DLD1 (cell line): ENCODE measurements around the gene ZNF274.
"Not testable (repeated sequence)": the region's sequence is repeated elsewhere in the genome, so short reads cannot be mapped to it uniquely, and the experiment has no call there.

Experiments used
- in situ Hi-C: cut with HindIII; loops from 2 replicates; pipeline ENCODE4 v1.10.0; 2017; ENCODE audit warnings: low sequenced_read_pairs

The ZNF274 gene

DNA sequence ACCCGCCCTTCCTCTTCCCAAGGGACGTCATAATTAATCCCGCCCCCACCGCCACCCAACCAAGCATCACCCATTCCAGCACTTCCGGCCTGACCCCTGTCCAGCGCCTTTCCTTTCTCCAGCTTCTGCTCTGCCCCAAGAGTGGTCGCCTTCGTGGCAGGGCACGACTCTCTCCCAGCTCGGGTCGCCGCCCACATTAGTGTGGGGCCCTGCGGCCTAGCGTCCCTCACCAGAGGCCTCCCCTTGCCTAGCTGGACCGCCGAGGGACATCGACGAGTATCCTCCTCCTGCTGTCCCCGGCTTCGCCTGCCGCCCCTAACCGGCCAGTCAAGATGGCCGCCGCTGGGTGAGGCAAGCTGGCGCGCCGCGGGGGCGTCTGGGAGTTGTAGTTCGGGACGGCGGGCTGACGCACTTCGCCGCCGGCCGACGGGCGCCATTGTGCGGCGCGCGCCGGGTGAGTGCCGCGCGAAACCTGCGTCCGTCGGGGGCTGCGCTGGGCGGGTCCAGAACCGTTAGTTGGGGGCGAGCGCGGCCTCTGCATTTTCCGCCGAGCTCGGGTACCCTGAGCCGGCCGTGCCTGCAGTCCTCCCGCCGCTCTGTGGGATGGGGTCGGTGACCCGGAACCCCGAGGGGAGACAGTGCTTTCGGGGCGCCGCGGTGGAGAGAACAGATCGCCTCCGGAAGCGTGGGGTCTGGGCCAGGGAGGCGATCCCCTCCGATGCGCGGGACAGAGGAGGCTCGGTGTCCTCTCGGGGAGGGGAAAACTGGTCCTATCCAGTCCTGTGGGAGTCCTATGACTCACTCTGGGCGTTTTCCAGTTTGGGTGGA is at the start of gene ZNF274:
ZNF274 (plus strand) TSS at position 73 of the 828 bp plus-strand sequence. CDS start 905 bp downstream, outside the sequence.
- in situ Hi-C loops = no loop called here

DNA sequence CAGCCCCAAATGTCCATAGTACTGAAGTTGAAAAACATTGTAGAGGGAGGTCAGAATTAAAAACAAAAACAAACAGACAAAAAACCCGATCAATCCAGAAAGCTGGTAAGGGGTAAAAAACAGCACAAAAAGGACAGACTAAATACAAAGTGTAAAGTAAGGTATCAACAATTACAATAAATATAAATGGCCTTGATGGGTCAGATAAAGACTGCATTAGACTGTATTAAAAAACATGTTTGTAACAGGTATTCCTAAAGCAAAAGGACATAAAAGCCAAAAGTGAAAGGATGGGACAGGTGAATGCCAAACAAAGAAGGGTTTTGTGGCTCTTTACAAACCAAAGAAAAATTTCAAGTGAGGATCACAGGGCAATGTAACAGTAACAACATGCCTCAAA is 48.6 kb upstream of the ZNF274 start:
- in situ Hi-C loops = no loop called here

GRCh38 chr19:58145849-58146248 is 37.0 kb upstream of the ZNF274 start:
- in situ Hi-C loops = no loop called here

DNA sequence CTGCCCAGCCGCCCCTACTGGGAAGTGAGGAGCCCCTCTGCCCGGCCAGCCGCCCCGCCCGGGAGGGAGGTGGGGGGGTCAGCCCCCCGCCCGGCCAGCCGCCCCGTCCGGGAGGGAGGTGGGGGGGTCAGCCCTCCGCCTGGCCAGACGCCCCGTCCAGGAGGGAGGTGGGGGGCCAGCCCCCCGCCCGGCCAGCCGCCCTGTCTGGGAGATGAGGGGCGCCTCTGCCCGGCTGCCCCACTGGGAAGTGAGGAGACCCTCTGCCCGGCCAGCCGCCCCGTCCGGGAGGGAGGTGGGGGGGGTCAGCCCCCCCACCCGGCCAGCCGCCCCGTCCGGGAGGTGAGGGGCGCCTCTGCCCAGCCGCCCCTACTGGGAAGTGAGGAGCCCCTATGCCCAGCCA is 35.4 kb upstream of the ZNF274 start:
- in situ Hi-C loops = not testable (repeated sequence)

DNA sequence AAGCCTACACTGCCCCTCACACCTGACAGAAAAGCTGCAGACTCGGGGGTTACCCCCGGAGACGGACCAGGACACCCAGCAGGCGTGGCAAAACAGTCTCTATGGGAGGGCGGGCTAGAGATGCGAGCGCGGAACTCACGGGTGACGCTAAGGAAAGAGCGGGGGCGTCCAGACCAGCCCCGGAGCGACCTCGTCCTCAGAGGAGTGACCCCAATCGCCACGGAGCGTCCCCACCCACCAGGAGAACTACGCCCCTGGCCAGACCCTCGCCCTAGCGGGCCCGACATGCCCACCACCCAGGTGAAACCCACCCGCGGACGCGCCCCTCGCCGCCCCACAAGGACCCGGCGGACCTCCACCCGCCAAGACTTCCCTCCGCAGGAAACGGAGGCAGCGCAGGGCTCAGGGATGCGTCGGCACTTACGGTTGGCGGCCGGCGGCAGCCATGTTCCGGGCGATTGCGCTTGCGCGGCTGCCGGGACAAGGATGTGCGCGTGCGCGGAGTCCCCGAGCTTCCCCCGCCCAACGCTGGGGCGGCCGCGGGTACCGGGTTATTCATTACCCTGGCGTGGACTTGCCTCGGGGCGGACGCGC is 32.4 kb upstream of the ZNF274 start, which contains the start of gene ZNF329:
ZNF329 (minus strand) TSS at position 462 of the 594 bp plus-strand sequence. CDS start 21,286 bp downstream, outside the sequence.
- in situ Hi-C loops = no loop called here

DNA sequence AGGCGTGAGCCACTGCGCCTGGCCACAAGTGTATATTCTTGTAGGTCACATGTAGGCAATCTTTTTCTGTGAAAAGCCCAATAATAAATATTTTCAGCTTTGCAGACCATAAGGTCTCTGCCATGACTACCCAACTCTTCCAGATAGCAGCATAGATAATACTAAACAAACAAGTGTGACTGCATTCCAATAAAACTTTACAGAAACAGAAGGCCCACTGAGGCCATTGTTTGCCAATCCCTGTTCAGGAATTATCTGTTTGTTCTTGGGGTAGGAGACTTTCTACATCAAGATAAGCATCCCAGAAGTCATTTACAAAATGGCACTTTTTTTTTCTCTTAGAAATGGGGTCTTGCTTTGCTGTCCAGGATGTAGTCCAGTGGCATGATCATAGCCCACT is 29.5 kb upstream of the ZNF274 start:
- in situ Hi-C loops = no loop called here

- in situ Hi-C loops = no loop called here
Observed at GRCh38 chr19:58154287-58154678, 28.6 kb upstream of the ZNF274 start.

GRCh38 chr19:58154679-58155648 is 27.9 kb upstream of the ZNF274 start:
- in situ Hi-C loops = no loop called here

DNA sequence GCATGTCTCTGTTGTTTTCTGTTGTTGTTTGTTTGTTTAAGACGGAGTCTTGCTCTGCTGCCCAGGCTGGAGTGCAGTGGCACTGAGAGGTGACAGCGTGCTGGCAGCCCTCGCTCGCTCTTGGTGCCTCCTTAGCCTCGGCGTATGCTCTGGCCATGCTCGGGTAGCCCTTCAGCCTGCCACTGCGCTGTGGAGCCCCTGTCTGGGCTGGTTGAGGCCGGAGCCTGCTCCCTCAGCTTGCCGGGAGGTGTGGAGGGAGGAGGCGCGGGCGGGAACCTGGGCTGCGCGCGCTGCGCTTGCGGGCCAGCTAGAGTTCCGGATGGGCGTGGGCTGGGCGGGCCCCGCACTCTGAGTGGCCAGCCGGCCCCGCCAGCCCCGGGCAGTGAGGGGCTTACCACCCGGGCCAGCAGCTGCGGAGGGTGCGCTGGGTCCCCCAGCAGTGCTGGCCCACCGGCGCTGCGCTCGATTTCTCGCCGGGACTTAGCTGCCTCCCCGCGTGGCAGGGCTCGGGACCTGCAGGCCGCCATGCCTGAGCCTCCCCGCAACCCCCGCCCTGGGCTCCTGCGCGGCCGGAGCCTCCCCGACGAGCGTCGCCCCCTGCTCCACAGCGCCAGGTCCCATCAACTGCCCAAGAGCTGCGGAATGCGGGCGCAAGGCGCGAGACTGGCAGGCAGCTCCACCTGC is 25.7 kb upstream of the ZNF274 start:
- in situ Hi-C loops = no loop called here

GRCh38 chr19:58166268-58166667 is 16.6 kb upstream of the ZNF274 start:
- in situ Hi-C loops = no loop called here

DNA sequence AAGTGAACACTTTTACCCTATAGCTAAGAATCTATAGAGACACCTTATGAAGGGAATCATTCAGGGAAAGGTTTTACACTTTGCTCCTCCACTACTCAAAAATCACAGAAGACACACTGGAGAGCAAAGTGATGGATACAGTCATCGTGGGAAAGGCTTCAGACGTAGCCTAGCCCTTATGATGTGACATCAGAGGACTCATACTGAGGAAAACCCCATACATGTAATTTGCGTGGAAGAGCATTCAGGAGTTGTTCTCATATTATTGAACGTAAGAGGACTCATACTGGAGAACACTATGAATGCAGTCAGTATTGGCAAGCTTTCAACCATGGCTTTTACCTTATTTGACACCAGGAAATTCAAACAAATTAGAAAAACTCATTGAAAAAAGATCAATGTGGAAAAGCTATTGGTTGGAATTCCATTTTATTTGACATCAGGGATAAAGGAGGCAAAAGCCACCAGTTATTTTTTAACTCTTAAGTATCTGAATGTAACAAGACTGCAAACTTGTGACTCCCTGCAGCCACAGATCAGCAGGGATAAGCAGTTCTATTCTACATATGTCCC is 16.1 kb upstream of the ZNF274 start:
- in situ Hi-C loops = no loop called here

DNA sequence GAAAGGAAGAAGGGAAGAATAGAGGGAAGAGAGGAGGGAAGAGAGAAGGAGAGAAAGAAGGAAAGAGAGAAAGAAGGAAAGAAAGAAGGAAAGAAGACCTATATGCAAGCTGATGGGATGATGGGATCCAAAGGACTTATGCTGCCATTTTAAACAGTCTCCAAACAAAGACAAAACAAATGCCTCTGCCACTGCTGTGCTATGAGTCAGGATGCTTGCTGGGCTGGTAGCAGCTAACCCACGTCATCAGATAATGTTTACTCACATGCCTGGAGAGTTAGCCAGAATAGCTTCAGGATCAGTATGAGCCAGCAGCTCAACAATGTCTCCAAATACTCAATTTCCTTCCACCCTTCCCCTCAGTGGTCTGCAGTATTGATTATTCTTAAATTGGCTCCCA is 12.0 kb upstream of the ZNF274 start:
- in situ Hi-C loops = no loop called here

DNA sequence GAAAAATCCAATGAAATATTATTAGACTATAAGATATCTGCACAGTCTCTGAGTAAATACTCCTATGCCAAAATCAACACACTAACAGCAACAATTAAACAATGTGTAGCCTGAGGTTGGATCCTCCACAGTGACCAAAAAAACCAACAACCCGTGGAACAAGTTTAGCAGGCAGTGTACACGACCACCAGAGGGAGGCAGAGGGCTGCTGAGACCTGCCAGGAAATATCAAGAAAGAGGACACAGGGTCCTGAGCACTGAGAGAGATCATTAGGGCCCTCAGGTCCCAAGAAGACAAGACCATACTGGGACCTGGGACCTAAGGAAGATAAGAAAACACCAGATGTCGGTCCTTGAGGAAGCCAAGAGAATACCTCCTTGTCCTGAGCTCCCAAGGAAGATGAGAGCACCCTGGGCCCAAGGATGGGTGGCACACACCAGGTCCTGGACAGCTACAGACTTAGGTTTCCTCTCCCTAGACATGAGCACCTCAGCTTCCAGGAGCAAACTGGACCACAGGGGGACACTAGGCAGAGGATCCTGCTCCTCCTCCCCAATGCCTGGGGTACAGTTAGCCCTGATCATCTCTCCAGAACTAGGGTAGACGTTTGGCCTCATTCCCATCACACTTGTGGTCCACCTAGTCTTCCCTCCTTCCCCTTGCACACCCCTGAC is 822 bp upstream of the ZNF274 start:
- in situ Hi-C loops = no loop called here

- in situ Hi-C loops = no loop called here
Observed at GRCh38 chr19:58182577-58182988, 278 bp upstream of the ZNF274 start.

DNA sequence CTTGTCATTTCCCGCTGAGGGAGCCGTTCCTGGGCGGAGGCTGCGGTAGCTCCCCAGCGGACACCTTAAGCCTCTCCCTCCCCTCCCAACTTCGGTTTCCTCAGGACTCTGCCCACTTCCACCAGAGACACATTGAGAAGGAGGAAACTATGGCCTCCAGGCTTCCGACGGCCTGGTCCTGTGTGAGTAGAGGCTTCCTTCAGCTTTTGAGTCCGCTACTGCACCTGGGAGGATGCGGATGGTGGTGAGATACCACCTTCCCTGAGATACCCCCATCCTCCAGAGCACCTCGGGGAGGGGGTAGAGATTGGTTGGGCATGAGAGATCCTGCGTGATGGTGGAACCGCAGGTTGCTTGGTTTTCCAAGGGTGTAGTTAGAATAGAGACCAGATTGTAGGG is 955 bp downstream of the ZNF274 start:
- in situ Hi-C loops = no loop called here

GRCh38 chr19:58196901-58197616 is 14.2 kb downstream of the ZNF274 start:
- in situ Hi-C loops = no loop called here

DNA sequence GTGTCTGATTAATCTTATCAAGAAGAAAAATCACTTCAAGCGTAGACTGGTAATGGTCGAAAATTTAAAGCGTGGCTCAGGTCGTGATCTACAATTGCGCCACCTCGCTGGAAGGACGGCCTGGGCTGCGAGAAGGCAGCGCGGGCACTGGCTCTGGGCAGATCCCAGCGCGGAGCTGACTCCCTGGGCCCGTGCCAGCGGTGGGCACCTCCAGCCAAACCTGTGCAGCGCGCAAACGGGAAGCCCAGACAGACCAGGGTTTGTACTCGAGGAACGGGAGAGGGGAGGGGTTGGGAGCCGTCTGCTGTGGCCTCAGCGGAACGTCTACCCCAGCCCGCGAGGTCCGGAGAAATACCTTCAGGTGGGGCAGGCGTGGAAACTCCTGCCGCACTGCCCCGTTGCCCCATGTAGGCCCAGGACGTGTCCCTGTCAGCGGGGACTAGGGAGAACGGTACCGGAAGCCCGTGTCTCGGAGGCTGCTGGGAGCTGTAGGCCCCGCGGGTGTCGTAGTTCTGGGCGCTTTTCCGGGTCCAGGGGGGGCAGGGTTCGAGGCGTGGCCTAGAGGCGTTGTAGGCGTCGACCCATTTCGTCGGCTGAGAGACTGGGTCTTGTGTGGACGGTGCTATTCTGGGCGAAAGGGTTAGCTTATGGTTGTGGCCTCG is 21.1 kb downstream of the ZNF274 start:
- in situ Hi-C loops = no loop called here

DNA sequence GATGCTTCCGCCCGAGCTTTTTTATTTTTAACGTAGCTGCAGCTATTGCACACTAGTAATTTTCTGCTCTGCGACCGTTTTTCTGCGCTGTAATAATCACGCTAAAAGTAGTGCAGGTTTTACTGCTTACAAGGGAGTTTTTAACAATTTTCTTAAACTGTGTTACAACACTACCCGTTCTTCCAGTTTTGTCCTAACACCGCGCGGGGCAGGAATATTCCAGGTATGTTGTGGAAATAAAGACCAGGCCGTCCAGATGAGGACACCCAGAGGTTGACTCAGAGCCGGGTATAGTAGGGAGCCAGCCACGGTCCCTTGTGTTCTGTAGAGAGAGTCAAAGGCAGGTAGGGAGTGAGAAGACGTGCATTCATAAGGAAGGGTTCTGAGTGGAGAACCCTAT is 21.7 kb downstream of the ZNF274 start:
- in situ Hi-C loops = no loop called here

DNA sequence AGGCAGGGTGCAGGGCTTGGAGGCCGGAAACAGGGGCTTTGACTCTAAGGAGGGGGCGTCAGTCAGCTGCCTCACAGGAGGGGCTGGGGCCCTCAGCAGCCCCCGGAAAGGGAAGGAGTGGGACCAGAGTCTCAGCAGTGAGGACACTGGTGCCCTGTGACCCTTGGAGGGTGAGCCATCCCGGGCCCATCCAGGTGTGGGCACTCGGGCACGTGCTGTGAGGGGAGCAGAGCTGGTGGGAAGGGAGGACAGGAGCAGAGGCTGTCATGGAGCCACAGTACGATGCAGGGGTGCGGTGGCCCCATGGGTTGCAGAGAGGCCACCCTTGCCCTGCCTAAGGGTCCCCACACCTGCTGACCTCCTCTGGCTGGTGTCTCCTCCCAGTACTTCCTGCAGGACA is 26.7 kb downstream of the ZNF274 start:
- in situ Hi-C loops = no loop called here
